PFSK-1 (cell line): ENCODE results near the gene STAG1.

ENCODE experiments used
- POLR2AphosphoS5 ChIP-seq: IDR thresholded peaks from 2 replicates; pipeline ENCODE4 v1.6.1; 2012; ENCODE audit warnings: low read depth, mild to moderate bottlenecking, control low read depth, low read length, moderate library complexity
- REST ChIP-seq, 2 experiments: IDR thresholded peaks; 2 replicates each; pipeline versions ENCODE4 v1.6.1 to v1.8.0; 2011 to 2012; ENCODE audit warnings: low read depth in 2 of 2, low read length in 2 of 2, control low read depth in 1 of 2, inconsistent platforms in 1 of 2, mild to moderate bottlenecking in 1 of 2, moderate library complexity in 1 of 2; ENCODE audit not compliant: insufficient read depth in 1 of 2
- SIN3A ChIP-seq: IDR thresholded peaks from 2 replicates; pipeline ENCODE4 v1.6.1; 2012; ENCODE audit warnings: mild to moderate bottlenecking, low read length, moderate library complexity, borderline replicate concordance; ENCODE audit not compliant: insufficient read depth
- TAF1 ChIP-seq: IDR thresholded peaks from 2 replicates; pipeline ENCODE4 v1.6.1; 2012; ENCODE audit warnings: low read length, control low read depth, borderline replicate concordance; ENCODE audit not compliant: insufficient read depth

GRCh38 chr3:136694321-136694720 is 57.9 kb downstream of the STAG1 start:
- TF ChIP-seq POLR2AphosphoS5 (no peak), REST (IDR thresholded peaks at IDR 0.05; ENCODE audit: insufficient read depth in 1 of 2, low read depth in 2 of 2, low read length in 2 of 2) (no peak), SIN3A (no peak), TAF1 (no peak)
